ENCODE measurements around the gene RTTN. TPM values are rescaled to one million over a fixed set of nuclear protein-coding genes. Genes with fewer than 3 reads are reported as not detected.

Gene RTTN
- total RNA-seq, 2 experiments from 2014 or later = 19.8 to 29.7 TPM

DNA sequence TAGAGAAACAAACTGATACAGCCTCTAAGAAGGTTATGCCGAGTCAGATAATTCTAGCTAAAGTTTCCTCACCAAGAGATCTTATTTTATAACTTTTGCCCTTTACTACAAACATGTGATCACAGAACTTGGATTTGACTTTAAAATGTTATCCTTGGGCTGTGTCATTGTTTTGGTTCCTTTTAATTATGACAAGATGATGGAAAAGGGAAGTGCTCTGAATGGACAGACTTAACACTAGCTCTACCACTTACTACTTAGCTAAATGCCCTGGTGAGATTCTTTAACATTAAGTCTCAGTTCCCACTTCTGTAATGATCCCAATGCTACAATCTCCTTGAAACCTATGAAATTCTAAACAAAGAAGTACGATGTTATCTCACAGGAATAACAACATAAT, 69.9 kb downstream of the RTTN start:
- TF ChIP-seq, protein P1, sequence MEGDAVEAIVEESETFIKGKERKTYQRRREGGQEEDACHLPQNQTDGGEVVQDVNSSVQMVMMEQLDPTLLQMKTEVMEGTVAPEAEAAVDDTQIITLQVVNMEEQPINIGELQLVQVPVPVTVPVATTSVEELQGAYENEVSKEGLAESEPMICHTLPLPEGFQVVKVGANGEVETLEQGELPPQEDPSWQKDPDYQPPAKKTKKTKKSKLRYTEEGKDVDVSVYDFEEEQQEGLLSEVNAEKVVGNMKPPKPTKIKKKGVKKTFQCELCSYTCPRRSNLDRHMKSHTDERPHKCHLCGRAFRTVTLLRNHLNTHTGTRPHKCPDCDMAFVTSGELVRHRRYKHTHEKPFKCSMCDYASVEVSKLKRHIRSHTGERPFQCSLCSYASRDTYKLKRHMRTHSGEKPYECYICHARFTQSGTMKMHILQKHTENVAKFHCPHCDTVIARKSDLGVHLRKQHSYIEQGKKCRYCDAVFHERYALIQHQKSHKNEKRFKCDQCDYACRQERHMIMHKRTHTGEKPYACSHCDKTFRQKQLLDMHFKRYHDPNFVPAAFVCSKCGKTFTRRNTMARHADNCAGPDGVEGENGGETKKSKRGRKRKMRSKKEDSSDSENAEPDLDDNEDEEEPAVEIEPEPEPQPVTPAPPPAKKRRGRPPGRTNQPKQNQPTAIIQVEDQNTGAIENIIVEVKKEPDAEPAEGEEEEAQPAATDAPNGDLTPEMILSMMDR (conservative IDR thresholded peaks at IDR 0.05; ENCODE audit: low read length) = no peak
- no peak for TF ChIP-seq EZH2phosphoT487 (IDR thresholded peaks at IDR 0.05; ENCODE audit: borderline replicate concordance, low read depth, low read length)
- no peaks in the 10 kb centered on the region for H4K20me1 ChIP-seq (ENCODE audit: insufficient read depth, low read length)
- POLR2A ChIA-PET = no interaction called here
- H3K27ac ChIP-seq (ENCODE audit: low read depth, low read length, poor library complexity, severe bottlenecking) = no peak overlapping the region
- no peaks in the 10 kb centered on the region for H3K79me2 ChIP-seq (ENCODE audit: insufficient read depth, low read depth, low read length)
- H2AFZ ChIP-seq (ENCODE audit: low read length) = no peak overlapping the region
- no peaks in the 10 kb centered on the region for H3K9me3 ChIP-seq (ENCODE audit: low read length)
- no TSS peak for BruUV-seq (replicated peaks)
- H3K4me3 ChIP-seq (ENCODE audit: low read depth, low read length, poor library complexity, severe bottlenecking) = no peak overlapping the region
- intact Hi-C loops (cut with micrococcal nuclease; ENCODE audit: unreplicated experiment) = no loop called here
- peaks cover 5% of the 10 kb centered on the region; the same call in 1 of the 2 replicates for H3K36me3 ChIP-seq (ENCODE audit: insufficient read depth, low read length)
- H3K4me2 ChIP-seq (ENCODE audit: low read length) = no peak overlapping the region
- H3K9me2 ChIP-seq (ENCODE audit: insufficient read depth, low read length) = no peaks in the 10 kb centered on the region
- H3K4me1 ChIP-seq (ENCODE audit: insufficient read depth, low read length, poor library complexity, severe bottlenecking) = no peaks in the 10 kb centered on the region
- CTCF ChIA-PET (ENCODE audit: unreplicated experiment) = no interaction called here
- no peak for DNase-seq (ENCODE audit: low spot score)

DNA sequence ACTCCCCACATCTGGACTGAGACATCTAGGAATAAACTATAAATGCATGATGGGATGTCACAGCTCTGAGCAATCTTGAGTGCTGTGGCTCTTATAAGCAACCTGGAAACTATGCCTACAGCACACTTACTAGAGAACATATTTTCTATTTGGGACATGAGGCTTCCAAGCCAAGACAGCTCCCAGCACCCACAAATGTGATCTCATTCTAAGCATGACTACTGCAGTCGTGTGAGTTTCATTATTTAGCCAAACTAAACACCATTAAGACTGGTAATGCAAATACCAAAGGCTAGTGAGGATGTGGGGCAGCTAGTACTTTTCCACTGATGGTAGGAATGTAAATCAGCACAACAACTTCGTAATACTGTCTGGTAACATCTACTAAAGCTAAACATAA, 72.5 kb downstream of the RTTN start:
- CTCF ChIA-PET (ENCODE audit: unreplicated experiment) = no interaction called here
- no TSS peak for BruUV-seq (replicated peaks)
- Histone ChIP-seq H3K27ac (ENCODE audit: low read depth, low read length, poor library complexity, severe bottlenecking) (no peak overlapping the region), H3K4me3 (ENCODE audit: low read depth, low read length, poor library complexity, severe bottlenecking) (no peak overlapping the region), H2AFZ (ENCODE audit: low read length) (no peak overlapping the region), H3K9me2 (ENCODE audit: insufficient read depth, low read length) (no peaks in the 10 kb centered on the region), H3K36me3 (ENCODE audit: insufficient read depth, low read length) (peaks cover 9% of the 10 kb centered on the region), H3K4me1 (ENCODE audit: insufficient read depth, low read length, poor library complexity, severe bottlenecking) (no peaks in the 10 kb centered on the region), H3K79me2 (ENCODE audit: insufficient read depth, low read depth, low read length) (no peaks in the 10 kb centered on the region), H3K4me2 (ENCODE audit: low read length) (no peak overlapping the region), H3K9me3 (ENCODE audit: low read length) (no peaks in the 10 kb centered on the region), H4K20me1 (ENCODE audit: insufficient read depth, low read length) (no peaks in the 10 kb centered on the region)
- TF ChIP-seq EZH2phosphoT487 (IDR thresholded peaks at IDR 0.05; ENCODE audit: borderline replicate concordance, low read depth, low read length) = no peak
- TF ChIP-seq, protein P1 (conservative IDR thresholded peaks at IDR 0.05; ENCODE audit: low read length) = no peak
- POLR2A ChIA-PET = no interaction called here
- intact Hi-C loops (cut with micrococcal nuclease; ENCODE audit: unreplicated experiment) = no loop called here
- DNase-seq (ENCODE audit: low spot score) = no peak

DNA sequence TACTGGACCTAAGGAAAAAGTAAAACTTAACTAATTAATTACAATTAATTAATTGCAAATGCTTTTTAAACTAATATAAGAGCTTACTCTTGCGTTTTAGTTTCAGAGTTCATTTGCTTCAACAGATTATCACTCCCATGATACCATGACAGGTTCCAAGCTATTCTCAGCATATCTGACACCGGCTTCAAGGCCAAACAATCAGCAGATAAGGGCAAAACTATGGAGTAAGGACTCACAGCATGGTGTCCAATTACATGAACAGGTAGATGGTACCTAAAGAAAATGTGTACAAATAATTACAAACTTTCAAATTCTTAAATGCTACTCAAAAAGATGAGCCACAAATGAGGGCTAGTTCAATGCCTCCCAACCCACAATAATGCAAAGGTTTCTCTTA, 77.2 kb downstream of the RTTN start:
- Histone ChIP-seq H3K9me3 (ENCODE audit: low read length) (no peaks in the 10 kb centered on the region), H3K4me2 (ENCODE audit: low read length) (no peak overlapping the region), H3K4me1 (ENCODE audit: insufficient read depth, low read length, poor library complexity, severe bottlenecking) (no peaks in the 10 kb centered on the region), H2AFZ (ENCODE audit: low read length) (no peak overlapping the region), H3K4me3 (ENCODE audit: low read depth, low read length, poor library complexity, severe bottlenecking) (no peak overlapping the region), H4K20me1 (ENCODE audit: insufficient read depth, low read length) (no peaks in the 10 kb centered on the region), H3K79me2 (ENCODE audit: insufficient read depth, low read depth, low read length) (no peaks in the 10 kb centered on the region), H3K36me3 (ENCODE audit: insufficient read depth, low read length) (peaks cover 10% of the 10 kb centered on the region; the same call in 1 of the 2 replicates), H3K27ac (ENCODE audit: low read depth, low read length, poor library complexity, severe bottlenecking) (no peak overlapping the region), H3K9me2 (ENCODE audit: insufficient read depth, low read length) (no peaks in the 10 kb centered on the region)
- intact Hi-C loops (cut with micrococcal nuclease; ENCODE audit: unreplicated experiment) = no loop called here
- CTCF ChIA-PET (ENCODE audit: unreplicated experiment) = no interaction called here
- DNase-seq (ENCODE audit: low spot score) = no peak
- BruUV-seq (replicated peaks) = no TSS peak
- no peak for TF ChIP-seq EZH2phosphoT487 (IDR thresholded peaks at IDR 0.05; ENCODE audit: borderline replicate concordance, low read depth, low read length)
- TF ChIP-seq, protein P1 (conservative IDR thresholded peaks at IDR 0.05; ENCODE audit: low read length) = no peak
- POLR2A ChIA-PET = no interaction called here

Data from OCI-LY7 (cell line).